ENCODE measurements around the gene SCLY. TPM values are rescaled to one million over a fixed set of nuclear protein-coding genes. Genes with fewer than 3 reads are reported as not detected.
A peak's percentile ranks its signal among the peaks of the same experiment; 100 is the strongest.
"Not testable (repeated sequence)": the region's sequence is repeated elsewhere in the genome, so short reads cannot be mapped to it uniquely, and the experiment has no call there.

SCLY gene
- total RNA-seq, 1 donor from 2014 or later, result 11.5 TPM

GRCh38 chr2:238029853-238030252 lies 30.9 kb upstream of the SCLY start:
- DNase-seq (ENCODE audit: low read depth), result no peak
- no peak overlapping the region for H3K4me3 ChIP-seq (ENCODE audit: low read depth, low read length)
- no peak for TF ChIP-seq CTCF (conservative IDR thresholded peaks at IDR 0.05; ENCODE audit: low read depth, low read length)

GRCh38 chr2:238030422-238031155 lies 30.2 kb upstream of the SCLY start:
- peak; percentile 9 for TF ChIP-seq CTCF (conservative IDR thresholded peaks at IDR 0.05; ENCODE audit: low read depth, low read length)
- H3K4me3 ChIP-seq (ENCODE audit: low read depth, low read length), result no peak overlapping the region
- DNase-seq (ENCODE audit: low read depth), result no peak

- no peak for TF ChIP-seq CTCF (conservative IDR thresholded peaks at IDR 0.05; ENCODE audit: low read depth, low read length)
- no peak for DNase-seq (ENCODE audit: low read depth)
Observed at GRCh38 chr2:238031751-238032150, 29.1 kb upstream of the SCLY start.

GRCh38 chr2:238032755-238033337 lies 28.0 kb upstream of the SCLY start:
- no peak for TF ChIP-seq CTCF (conservative IDR thresholded peaks at IDR 0.05; ENCODE audit: low read depth, low read length)
- no peak overlapping the region for H3K4me3 ChIP-seq (ENCODE audit: low read depth, low read length)
- DNase-seq (ENCODE audit: low read depth), result no peak

More at GRCh38 chr2:238031751-238032150, 29.1 kb upstream of the SCLY start:
- H3K4me3 ChIP-seq (ENCODE audit: low read depth, low read length), result no peak overlapping the region

GRCh38 chr2:238033991-238034390 lies 26.8 kb upstream of the SCLY start:
- not testable (repeated sequence) for DNase-seq (ENCODE audit: low read depth); H3K4me3 ChIP-seq (ENCODE audit: low read depth, low read length)

- H3K4me3 ChIP-seq (ENCODE audit: low read depth, low read length), result no peak overlapping the region
- no peak for TF ChIP-seq CTCF (conservative IDR thresholded peaks at IDR 0.05; ENCODE audit: low read depth, low read length)
- no peak for DNase-seq (ENCODE audit: low read depth)
Observed at GRCh38 chr2:238038203-238038602, 22.6 kb upstream of the SCLY start.

GRCh38 chr2:238039151-238039550 lies 21.6 kb upstream of the SCLY start:
- TF ChIP-seq CTCF (conservative IDR thresholded peaks at IDR 0.05; ENCODE audit: low read depth, low read length), result no peak
- no peak overlapping the region for H3K4me3 ChIP-seq (ENCODE audit: low read depth, low read length)
- no peak for DNase-seq (ENCODE audit: low read depth)
